T-helper 2 cell (primary cell): Measurements from ENCODE around the gene P2RX3.
"Not testable (repeated sequence)": the region's sequence is repeated elsewhere in the genome, so short reads cannot be mapped to it uniquely, and the experiment has no call there.

ENCODE experiments used
- DNase-seq, 5 experiments: peaks; one replicate each; pipeline versions ENCODE4 v3.0.0 to v3.0.0-alpha.2; 2012 to 2022
- total RNA-seq, 2 donors: gene quantifications; one replicate each; lab custom pipeline; 2026; lab: John Stamatoyannopoulos, UW

Gene P2RX3
- 0.07 to 0.62 reads per million in 2 donors for total RNA-seq

DNA sequence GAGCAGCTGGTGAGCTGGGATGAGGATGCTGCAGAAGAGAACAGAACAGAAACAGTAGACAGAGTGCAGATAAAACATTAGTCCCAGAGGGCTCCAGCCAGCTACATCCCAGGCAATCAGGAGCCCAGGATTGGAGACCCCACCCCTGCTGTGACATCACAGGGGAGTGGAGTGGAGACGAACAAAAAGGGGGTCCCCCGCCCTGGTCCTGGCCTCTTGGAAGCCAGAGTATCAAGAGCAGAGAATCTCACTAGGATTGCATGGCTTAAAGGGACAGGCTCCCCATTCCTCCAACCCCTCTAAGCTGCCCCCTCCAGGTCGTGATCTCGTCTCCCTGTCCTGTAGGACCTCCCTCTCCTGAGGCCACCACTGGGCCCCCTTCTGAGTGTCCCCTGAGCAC, at the start of gene P2RX3:
Gene P2RX3 (plus strand): TSS at position 211 of the 400 bp plus-strand sequence. CDS start 199 bp downstream, outside the sequence.
- no peak for DNase-seq

DNA sequence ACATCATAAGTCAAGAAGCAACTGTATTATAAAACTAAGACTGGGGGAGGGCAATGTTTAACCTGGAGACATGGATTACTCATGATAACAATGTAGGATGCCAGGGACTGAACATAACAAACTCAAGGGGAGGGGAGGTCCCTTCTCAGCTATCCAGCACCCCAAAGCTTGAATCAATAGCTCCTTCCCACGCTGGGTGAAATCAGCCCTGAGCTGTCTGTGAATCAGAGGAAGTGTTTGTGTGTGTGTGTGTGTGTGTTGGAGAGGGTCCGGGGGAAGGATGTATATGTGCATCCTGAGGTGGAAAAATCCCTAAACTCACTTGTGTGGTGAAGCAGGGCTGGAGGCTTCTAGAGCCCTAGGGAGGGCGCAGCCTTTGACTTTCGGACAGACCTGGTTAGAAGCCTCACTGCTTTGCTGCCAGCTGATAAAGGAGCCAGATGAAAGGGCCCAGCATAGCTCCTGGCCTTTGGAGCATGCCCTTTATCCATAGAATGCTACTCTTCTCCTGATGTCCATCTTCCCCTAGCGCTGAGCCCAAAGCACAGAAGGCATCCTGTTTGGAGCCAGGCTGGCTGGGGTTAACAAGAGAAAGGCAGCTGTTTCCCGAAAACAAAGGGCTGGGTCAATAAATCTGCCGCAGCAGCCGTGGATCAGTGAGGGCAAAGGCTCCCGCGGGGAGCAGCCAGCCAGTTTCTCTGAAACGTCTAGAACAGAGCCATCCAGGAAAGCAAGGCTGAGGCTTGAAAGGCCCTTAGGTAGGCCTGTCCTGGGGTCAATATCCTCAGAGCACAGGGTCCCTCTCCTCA, 49.2 kb upstream of the P2RX3 start:
- DNase-seq, result no peak

- no peak for DNase-seq
Observed at GRCh38 chr11:57290288-57290687, 47.9 kb upstream of the P2RX3 start.

GRCh38 chr11:57294225-57295131, 43.7 kb upstream of the P2RX3 start:
- no peak for DNase-seq

DNA sequence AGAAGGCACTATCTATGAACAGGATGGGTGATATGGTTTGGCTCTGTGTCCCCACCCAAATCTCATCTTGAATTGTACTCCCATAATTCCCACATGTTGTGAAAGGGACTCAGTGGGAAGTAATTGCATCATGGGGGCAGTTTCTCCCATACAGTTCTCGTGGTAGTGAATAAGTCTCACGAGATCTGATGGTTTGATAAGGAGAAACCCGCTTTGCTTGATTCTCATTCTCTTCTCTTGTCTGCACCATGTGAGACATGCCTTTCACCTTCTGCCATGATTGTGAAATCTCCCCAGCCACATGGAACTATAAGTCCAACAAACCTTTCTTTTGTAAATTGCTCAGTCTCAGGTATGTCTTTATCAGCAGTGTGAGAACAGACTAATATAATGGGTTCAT, 41.9 kb upstream of the P2RX3 start:
- DNase-seq, result not testable (repeated sequence)

DNA sequence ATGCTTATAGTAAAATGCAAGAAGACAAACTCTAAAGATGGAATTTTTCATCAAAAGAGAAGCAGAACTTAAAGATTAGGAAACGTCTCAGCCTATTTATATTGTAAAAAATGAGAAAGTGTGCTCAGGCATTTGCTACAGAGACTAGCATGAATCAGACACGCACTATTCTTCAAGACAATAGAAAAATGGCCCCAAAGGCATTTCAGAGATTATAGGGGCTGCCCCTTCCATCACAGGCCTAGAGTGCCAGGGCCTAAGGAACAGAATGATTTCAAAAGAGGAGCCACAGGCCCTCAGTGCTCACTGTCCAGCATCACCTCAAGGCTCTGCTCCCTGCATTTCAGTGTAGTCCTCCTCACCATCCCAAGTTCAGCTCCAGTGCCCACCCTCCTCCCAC, 40.9 kb upstream of the P2RX3 start:
- DNase-seq, result no peak

DNA sequence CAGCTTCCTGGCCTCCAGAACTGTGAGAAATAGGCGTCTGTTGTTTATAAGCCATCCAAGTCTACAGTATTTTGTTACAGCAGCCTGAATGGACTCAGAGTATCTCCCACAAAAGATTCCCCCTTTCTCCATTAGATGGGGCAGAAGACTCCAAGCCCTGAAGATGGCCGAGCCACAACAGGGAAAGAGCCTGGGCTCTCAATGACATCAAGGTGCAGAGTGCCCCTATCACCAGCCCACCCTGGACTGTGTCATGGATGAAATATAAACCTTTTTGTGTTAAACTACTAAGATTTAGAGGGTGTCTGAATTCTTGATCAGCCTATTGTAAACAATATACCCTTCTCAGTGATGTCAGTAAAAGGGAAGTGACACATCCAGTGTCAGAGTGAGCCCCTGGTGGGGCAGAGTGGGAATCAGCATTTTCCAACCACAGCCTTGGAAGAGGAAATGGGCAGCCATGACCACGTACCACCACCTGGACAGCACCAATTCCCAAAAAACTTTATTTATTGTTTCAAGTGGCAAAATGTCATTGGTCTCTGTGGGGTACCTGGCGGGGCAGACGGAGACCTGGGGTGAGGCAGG, 38.9 kb upstream of the P2RX3 start:
- DNase-seq, result no peak

GRCh38 chr11:57300785-57301184, 37.4 kb upstream of the P2RX3 start:
- DNase-seq, result no peak

DNA sequence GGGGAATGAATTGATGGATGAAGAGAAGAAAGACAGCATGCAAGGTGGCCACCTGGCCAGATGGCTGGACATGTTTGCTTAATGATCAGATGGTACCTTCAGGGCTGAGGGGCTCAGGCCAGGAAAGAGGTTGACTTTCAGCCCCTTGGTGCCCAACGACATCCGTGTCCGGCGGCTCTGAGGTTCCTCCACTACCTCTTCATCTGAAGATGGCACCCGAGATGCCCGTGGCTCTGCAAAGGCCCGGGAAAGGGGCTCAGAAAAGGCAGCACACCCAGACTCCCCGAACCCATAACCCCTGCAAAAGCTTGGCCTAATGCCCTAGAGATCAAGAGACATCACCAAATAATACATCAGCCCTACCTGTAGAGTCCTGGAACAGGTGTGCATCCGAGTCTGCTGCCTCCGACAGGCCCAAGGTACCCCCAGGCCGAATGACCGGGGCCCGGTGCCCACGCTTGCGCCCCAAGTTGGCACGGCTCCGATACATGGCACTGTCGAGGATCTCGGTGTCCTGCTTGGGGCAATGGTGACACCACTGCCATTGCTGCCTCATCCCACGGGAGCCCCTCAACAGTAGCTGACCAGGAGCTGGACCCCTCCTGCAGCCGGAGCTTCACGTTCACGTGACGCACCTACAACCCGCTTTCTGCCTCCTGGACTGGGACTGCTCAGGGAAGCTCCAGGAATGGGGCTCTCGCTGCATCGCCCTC, 36.3 kb upstream of the P2RX3 start:
- DNase-seq, result no peak

GRCh38 chr11:57302489-57302888, 35.7 kb upstream of the P2RX3 start:
- no peak for DNase-seq

- no peak for DNase-seq
Observed at GRCh38 chr11:57303280-57303989, 34.7 kb upstream of the P2RX3 start.

DNA sequence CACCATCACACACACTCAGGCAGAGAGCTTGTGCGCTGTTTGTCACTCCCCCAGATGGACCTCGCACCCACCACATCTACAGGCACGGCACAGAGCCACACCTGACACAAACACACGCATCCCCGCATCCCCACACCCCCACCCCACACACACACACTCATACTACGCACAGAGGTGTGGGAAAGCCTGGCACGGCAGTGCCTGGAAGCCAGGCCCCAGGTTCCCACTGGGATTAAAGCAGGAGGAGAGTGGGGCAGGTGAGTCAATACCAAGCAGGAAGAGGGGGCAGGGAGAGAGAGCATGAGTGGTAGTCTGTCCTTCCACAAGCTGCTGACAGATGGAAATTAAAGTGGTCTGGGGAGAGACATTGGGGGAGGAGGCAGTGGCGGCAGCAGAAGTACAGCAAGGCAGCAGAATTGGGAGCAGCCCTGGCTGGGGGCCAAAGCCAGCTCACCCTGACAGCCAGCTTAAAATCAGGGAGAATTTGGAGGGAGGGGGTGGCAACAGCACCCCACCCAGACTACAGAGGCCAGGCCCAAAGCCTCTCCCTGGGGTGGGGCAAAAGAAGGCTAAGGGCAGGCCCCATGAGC, 34.1 kb upstream of the P2RX3 start:
- no peak for DNase-seq

- no peak for DNase-seq
Observed at GRCh38 chr11:57305523-57305922, 32.6 kb upstream of the P2RX3 start.

DNA sequence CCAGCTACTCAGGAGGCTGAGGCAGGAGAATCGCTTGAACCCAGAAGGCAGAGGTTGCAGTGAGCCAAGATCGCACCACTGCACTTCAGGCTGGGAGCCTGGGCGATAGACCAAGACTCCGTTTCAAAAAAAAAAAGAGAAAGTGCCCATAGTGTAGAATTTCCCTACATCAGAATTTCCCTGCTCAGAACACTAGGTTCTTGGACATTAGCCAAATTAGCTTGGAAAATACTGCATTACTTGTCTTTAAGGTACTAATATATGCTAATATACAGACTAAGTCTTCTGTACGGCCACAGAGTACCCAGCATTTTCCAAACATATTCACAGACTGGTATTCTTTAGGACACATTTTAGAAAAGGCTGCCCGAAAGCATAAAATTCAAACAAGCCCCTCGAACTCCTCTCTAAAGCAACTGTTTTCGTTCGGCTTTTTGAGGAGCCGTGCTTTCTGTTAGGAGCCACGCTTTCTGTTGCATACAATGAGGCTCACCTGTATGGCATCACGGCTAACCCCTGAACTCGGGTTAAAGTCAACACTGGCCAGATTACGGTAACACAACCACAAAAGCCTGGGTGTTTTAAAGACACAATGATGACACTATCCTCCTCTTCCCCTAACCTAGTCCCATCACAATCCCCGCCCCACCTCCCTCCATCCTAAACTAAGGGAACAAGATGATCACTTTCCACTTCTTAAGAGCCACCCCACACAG, 31.8 kb upstream of the P2RX3 start:
- no peak for DNase-seq

GRCh38 chr11:57306940-57307565, 31.1 kb upstream of the P2RX3 start:
- DNase-seq, result no peak

GRCh38 chr11:57307666-57308270, 30.4 kb upstream of the P2RX3 start:
- no peak for DNase-seq

- DNase-seq, result no peak
Observed at GRCh38 chr11:57308426-57309060, 29.6 kb upstream of the P2RX3 start.

DNA sequence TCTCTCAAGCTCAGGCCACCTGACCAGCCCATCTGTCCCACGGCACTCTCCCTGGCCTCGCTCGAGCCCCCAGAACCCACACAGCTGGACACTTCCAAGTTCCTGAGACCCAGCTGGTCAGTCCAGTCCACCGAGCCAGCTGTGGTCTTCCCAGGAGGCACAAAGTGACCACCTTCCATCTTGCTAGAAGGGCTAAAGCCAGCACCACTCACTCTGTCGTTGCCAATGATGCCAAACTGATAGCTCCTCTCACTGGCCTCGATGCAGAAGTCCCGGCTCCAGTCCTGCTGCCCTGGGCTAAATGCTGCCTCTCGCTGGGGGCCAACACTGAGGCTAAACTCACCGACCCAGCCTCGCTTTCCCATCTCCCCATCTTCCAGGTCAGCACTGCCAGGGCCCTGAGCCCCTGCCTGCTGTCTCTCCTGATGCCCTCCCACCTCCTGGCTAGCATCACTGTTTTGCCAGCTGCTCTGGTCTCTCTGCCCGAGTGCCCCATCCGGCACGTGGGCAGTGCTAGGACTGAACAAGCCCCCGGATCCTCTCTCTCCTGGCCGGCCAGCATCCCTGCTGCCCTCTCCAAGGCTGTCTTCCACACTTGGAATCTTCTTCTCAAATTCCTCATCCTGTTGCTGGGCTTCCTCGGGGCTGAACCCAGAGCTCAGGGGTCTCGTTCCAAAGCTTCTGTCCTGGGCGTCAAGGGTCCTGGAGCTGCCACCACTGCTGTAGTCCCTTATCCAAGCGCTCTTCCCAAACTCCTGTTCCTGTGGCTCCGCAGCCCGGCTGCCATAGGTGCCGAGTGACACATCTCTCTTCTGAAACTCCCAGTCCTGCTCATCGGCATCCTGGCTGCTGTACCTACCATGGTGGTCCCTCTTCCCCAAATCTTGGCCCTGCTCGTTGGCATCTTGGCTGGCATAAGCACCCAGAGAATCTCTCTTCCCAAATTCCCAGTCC, 28.8 kb upstream of the P2RX3 start:
- no peak for DNase-seq
